ENCODE results near the gene GPBAR1.

The GPBAR1 gene

DNA sequence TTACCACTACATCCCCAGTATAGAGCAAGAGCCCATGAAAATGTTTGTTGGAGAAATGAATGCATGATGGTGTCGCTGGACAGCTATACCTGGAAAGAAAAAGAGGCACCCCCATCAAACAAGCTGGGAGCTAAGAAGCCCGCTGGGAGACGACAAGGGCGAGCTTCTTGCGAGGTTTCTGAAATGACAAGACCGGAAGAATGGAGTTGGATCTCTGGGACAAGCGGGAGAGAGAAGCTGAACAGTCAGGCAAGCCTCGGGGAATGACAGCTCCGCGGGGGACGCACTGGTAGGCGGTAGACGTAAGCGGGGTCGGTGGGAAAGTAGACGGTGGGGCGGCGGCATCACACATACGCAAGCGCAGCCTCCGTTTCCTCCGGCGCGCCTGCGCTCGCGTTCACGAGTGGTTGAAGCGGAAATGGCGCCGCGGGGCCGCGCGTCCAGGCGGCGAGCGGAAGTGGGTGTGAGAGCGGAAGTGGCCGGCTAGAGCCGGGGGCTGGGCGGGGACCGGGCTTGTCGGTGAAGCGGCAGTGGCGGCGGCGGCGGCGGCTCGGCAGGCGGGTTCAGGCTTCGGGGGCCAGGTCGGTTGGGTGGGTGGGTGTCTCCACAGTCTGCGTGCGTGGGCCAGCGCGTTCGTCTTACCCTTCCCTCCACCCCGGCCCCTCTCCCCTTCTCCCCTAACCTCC is 44.0 kb upstream of the GPBAR1 start, which contains the start of gene ARPC2:
Gene ARPC2, plus strand, starts transcription at position 516 of the 686 bp plus-strand sequence. CDS start 282 bp downstream, outside the sequence.
- Histone ChIP-seq H3K9me3 (ENCODE audit: insufficient read depth, low read length) (no peaks in the 10 kb centered on the region), H3K9me2 (replicated peaks; ENCODE audit: insufficient read depth, low read length) (no peaks in the 10 kb centered on the region), H3K27me3 (ENCODE audit: low read length) (no peaks in the 10 kb centered on the region), H3K9ac (ENCODE audit: low read length) (peak within 1 kb of the TSS; percentile 99), H3K36me3 (ENCODE audit: low read length) (peaks cover 15% of the 10 kb centered on the region; the same call in 1 of the 2 replicates), H3K4me3 (ENCODE audit: insufficient read depth, low read length, poor library complexity, severe bottlenecking) (peak within 1 kb of the TSS; percentile 90), H2AFZ (ENCODE audit: low read depth, low read length, severe bottlenecking) (peak within 1 kb of the TSS; percentile 95), H3K27ac (ENCODE audit: low read depth, low read length) (peak within 1 kb of the TSS; percentile 97), H4K20me1 (ENCODE audit: low read depth, low read length) (peaks cover 19% of the 10 kb centered on the region), H3K4me2 (ENCODE audit: low read depth, low read length, poor library complexity, severe bottlenecking) (peak within 1 kb of the TSS; percentile 97), H3F3A (ENCODE audit: insufficient read depth) (peaks cover 20% of the 10 kb centered on the region), H3K79me2 (ENCODE audit: insufficient read depth, low read length) (peaks cover 47% of the 10 kb centered on the region)
- no peak for TF ChIP-seq EZH2phosphoT487 (conservative IDR thresholded peaks at IDR 0.05; ENCODE audit: low read length)
- TF ChIP-seq, protein P1, sequence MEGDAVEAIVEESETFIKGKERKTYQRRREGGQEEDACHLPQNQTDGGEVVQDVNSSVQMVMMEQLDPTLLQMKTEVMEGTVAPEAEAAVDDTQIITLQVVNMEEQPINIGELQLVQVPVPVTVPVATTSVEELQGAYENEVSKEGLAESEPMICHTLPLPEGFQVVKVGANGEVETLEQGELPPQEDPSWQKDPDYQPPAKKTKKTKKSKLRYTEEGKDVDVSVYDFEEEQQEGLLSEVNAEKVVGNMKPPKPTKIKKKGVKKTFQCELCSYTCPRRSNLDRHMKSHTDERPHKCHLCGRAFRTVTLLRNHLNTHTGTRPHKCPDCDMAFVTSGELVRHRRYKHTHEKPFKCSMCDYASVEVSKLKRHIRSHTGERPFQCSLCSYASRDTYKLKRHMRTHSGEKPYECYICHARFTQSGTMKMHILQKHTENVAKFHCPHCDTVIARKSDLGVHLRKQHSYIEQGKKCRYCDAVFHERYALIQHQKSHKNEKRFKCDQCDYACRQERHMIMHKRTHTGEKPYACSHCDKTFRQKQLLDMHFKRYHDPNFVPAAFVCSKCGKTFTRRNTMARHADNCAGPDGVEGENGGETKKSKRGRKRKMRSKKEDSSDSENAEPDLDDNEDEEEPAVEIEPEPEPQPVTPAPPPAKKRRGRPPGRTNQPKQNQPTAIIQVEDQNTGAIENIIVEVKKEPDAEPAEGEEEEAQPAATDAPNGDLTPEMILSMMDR (IDR thresholded peaks at IDR 0.05; ENCODE audit: insufficient read depth, low read length, poor library complexity, severe bottlenecking): no peak

GRCh38 chr2:218217360-218218267 is 43.2 kb upstream of the GPBAR1 start:
- Histone ChIP-seq H3K27ac (ENCODE audit: low read depth, low read length) (peak overlapping the region; percentile 97), H3K9ac (ENCODE audit: low read length) (peak overlapping the region; percentile 99), H3K4me2 (ENCODE audit: low read depth, low read length, poor library complexity, severe bottlenecking) (peak overlapping the region; percentile 97), H2AFZ (ENCODE audit: low read depth, low read length, severe bottlenecking) (no peak overlapping the region), H4K20me1 (ENCODE audit: low read depth, low read length) (peaks cover 26% of the 10 kb centered on the region), H3K36me3 (ENCODE audit: low read length) (peaks cover 15% of the 10 kb centered on the region; the same call in 1 of the 2 replicates), H3K9me3 (ENCODE audit: insufficient read depth, low read length) (no peaks in the 10 kb centered on the region), H3F3A (ENCODE audit: insufficient read depth) (peaks cover 20% of the 10 kb centered on the region), H3K4me3 (ENCODE audit: insufficient read depth, low read length, poor library complexity, severe bottlenecking) (peak overlapping the region; percentile 90), H3K27me3 (ENCODE audit: low read length) (no peaks in the 10 kb centered on the region), H3K9me2 (replicated peaks; ENCODE audit: insufficient read depth, low read length) (no peaks in the 10 kb centered on the region), H3K79me2 (ENCODE audit: insufficient read depth, low read length) (peaks cover 55% of the 10 kb centered on the region)
- no peak for TF ChIP-seq EZH2phosphoT487 (conservative IDR thresholded peaks at IDR 0.05; ENCODE audit: low read length)
- TF ChIP-seq, protein P1 (IDR thresholded peaks at IDR 0.05; ENCODE audit: insufficient read depth, low read length, poor library complexity, severe bottlenecking): no peak

DNA sequence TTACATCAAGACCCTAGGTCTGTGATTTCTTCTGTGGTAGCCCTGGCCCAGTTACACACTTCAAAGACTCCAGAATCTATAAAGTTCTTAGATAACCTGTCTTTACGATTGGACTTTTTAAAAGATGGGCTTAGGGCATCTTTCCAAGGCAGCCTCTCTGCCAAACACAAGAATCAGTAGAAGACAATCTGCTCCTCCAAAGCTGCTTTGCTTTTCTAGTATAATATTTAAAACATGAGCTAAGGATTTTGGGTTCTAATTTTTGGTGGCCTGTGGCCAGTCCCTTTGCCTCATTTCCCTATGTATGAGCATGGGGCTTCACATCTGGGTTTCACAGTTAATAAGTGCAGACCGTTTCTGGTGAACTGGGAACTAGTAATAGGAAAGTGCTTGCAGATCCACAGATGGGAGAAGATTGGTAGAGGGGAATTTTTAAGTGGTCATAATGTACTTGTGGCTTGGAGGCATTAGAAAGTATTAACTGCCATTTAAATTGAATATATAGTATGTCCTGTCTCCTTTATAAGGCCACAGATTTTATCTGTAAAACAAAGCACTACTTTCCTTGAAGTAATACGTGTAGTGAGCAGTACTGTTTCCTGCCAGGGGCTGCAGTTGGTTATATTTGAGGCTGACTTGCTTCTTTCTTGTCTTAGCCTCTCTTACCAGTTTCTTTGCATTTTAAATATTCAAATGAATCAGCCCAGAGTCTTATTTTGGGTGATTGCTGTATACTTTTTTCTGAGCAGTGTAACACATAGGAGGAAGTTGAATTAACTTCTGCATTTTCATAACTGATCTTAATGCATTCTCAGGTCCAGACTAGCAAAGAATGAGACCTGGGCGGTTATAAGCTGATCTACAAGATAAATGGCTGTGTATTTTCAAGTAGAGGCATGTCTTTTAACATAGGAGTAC is 42.3 kb upstream of the GPBAR1 start:
- no peak for TF ChIP-seq EZH2phosphoT487 (conservative IDR thresholded peaks at IDR 0.05; ENCODE audit: low read length)
- TF ChIP-seq, protein P1 (IDR thresholded peaks at IDR 0.05; ENCODE audit: insufficient read depth, low read length, poor library complexity, severe bottlenecking): no peak
- H2AFZ ChIP-seq (ENCODE audit: low read depth, low read length, severe bottlenecking): no peak overlapping the region
- H3K9ac ChIP-seq (ENCODE audit: low read length): peak overlapping the region; percentile 99
- H3F3A ChIP-seq (ENCODE audit: insufficient read depth): peaks cover 20% of the 10 kb centered on the region
- peak overlapping the region; percentile 90 for H3K4me3 ChIP-seq (ENCODE audit: insufficient read depth, low read length, poor library complexity, severe bottlenecking)
- H3K9me2 ChIP-seq (replicated peaks; ENCODE audit: insufficient read depth, low read length): no peaks in the 10 kb centered on the region
- H3K27me3 ChIP-seq (ENCODE audit: low read length): no peaks in the 10 kb centered on the region
- H3K36me3 ChIP-seq (ENCODE audit: low read length): peaks cover 16% of the 10 kb centered on the region; the same call in 1 of the 2 replicates
- peak overlapping the region; percentile 97 for H3K27ac ChIP-seq (ENCODE audit: low read depth, low read length)
- no peaks in the 10 kb centered on the region for H3K9me3 ChIP-seq (ENCODE audit: insufficient read depth, low read length)
- H4K20me1 ChIP-seq (ENCODE audit: low read depth, low read length): peaks cover 34% of the 10 kb centered on the region
- H3K79me2 ChIP-seq (ENCODE audit: insufficient read depth, low read length): peaks cover 64% of the 10 kb centered on the region
- H3K4me2 ChIP-seq (ENCODE audit: low read depth, low read length, poor library complexity, severe bottlenecking): peak overlapping the region; percentile 97

Measured in SU-DHL-6 (cell line).